Measurements from ENCODE around the gene C4A. TPM values are rescaled to one million over a fixed set of nuclear protein-coding genes. Genes with fewer than 3 reads are reported as not detected.
A peak's percentile ranks its signal among the peaks of the same experiment; 100 is the strongest.
"Not testable (repeated sequence)": the region's sequence is repeated elsewhere in the genome, so short reads cannot be mapped to it uniquely, and the experiment has no call there.

Gene C4A
- polyA plus RNA-seq, 3 donors, result 12.6 TPM; not detected in 2

DNA sequence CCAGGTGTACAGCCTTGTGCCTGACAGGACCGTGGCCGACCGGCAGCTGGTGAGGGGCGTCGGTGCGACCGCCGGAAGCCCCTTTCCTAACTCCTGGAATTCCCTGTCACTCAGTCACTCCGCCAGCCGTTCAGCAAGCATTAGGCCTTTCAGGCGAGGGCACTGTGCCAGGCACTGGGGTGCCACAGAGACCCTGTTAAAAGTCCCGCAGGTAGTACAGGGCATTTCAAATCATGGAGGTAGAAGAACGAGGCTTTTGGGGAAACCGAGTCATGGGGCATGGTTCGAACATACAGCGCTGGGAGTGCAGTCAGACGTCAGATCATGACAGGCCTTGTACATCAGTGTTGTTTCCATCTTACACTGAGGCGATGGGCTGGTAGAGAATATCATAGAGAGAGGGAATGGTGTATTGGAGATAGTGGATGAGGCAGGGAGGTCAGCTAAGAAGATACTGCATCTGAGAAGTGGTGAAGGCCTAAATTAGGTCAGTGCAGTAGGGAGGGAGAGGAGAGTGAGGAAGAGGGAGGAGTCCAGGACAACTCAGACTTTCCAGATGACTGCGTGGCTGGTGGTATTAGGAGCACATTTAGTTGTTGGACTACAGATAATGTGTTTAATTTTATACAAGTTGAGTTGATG, 9.0 kb upstream of the C4A start:
- Histone ChIP-seq H3K27me3 (ENCODE audit: control insufficient read depth in 2 of 2, insufficient read depth in 2 of 2, low read length in 2 of 2) (no peaks in the 10 kb centered on the region), H4K20me1 (ENCODE audit: insufficient read depth, low read length) (no peaks in the 10 kb centered on the region), H3K4me3 (replicated peaks in 1 of 3; ENCODE audit: low read depth in 2 of 3, low read length in 3 of 3) (peak overlapping the region; percentile 75 to 85 (median 80)), H3K9ac (ENCODE audit: insufficient read depth, low read length, poor library complexity, severe bottlenecking) (peak overlapping the region; percentile 91), H3K9me3 (replicated peaks in 1 of 2; ENCODE audit: control insufficient read depth in 1 of 2, insufficient read depth in 1 of 2, low read length in 2 of 2) (no peaks in the 10 kb centered on the region), H3K36me3 (replicated peaks in 1 of 2; ENCODE audit: control insufficient read depth in 1 of 2, insufficient read depth in 2 of 2, low read length in 2 of 2) (peaks cover 22 to 29% of the 10 kb centered on the region in 2 donors), H3K27ac (ENCODE audit: low read depth in 1 of 2, low read length in 2 of 2) (peak overlapping the region; percentile 88 to 99), H2AFZ (ENCODE audit: insufficient read depth, low read depth, low read length, poor library complexity, severe bottlenecking) (peak overlapping the region; percentile 90), H3K4me2 (replicated peaks; ENCODE audit: extremely low read depth, low read length, poor library complexity, severe bottlenecking) (peak overlapping the region; percentile 96), H3K4me1 (ENCODE audit: control insufficient read depth in 1 of 2, insufficient read depth in 2 of 2, low read length in 2 of 2) (peaks cover 20 to 26% of the 10 kb centered on the region in 2 donors), H3K79me2 (ENCODE audit: insufficient read depth, low read length) (peaks cover 26% of the 10 kb centered on the region)
- H3K27ac Mint-ChIP-seq, result peak overlapping the region; percentile 99 to 100 (median 100)
- peak overlapping the region; percentile 92 to 96 for H3K4me3 Mint-ChIP-seq
- intact Hi-C loops (cut with micrococcal nuclease), result loop anchor here in 1 of 2 donors (1.0 kb wide), 1 partner anchor 14 kb away; the partner anchor contains the start of gene SKIC2
- DNase-seq, result peak in 1 of 3 donors; percentile 12
- peaks cover 0 to 7% (median 0%) of the 10 kb centered on the region in 7 donors for H3K9me3 Mint-ChIP-seq
- H3K27me3 Mint-ChIP-seq (ENCODE audit: low read depth in 3 of 3), result peaks cover 0 to 2% (median 0%) of the 10 kb centered on the region in 3 donors
- peaks cover 29% of the 10 kb centered on the region for H3K4me1 Mint-ChIP-seq
- peaks cover 28 to 46% of the 10 kb centered on the region in 2 donors for H3K36me3 Mint-ChIP-seq
- TF ChIP-seq, protein P1, sequence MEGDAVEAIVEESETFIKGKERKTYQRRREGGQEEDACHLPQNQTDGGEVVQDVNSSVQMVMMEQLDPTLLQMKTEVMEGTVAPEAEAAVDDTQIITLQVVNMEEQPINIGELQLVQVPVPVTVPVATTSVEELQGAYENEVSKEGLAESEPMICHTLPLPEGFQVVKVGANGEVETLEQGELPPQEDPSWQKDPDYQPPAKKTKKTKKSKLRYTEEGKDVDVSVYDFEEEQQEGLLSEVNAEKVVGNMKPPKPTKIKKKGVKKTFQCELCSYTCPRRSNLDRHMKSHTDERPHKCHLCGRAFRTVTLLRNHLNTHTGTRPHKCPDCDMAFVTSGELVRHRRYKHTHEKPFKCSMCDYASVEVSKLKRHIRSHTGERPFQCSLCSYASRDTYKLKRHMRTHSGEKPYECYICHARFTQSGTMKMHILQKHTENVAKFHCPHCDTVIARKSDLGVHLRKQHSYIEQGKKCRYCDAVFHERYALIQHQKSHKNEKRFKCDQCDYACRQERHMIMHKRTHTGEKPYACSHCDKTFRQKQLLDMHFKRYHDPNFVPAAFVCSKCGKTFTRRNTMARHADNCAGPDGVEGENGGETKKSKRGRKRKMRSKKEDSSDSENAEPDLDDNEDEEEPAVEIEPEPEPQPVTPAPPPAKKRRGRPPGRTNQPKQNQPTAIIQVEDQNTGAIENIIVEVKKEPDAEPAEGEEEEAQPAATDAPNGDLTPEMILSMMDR (IDR thresholded peaks at IDR 0.05), result no peak
- WGBS (ENCODE audit: insufficient coverage), result 15% methylated on average over 19 of the region's 19 CpGs

DNA sequence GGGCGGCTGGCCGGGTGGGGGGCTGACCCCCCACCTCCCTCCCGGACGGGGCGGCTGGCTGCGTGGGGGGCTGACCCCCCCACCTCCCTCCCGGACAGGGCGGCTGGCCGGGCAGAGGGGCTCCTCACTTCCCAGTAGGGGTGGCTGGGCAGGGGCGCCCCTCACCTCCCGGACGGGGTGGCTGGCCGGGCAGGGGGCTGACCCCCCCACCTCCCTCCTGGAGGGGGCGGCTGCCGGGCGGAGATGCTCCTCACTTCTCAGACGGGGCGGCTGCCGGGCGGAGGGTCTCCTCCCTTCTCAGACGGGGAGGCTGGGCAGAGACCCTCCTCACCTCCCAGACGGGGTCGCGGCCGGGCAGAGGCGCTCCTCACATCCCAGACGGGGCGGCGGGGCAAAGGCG, 5.8 kb upstream of the C4A start:
- H3K4me2 ChIP-seq (replicated peaks; ENCODE audit: extremely low read depth, low read length, poor library complexity, severe bottlenecking); DNase-seq; intact Hi-C loops (cut with micrococcal nuclease); H3K27ac ChIP-seq (ENCODE audit: low read depth in 1 of 2, low read length in 2 of 2); H3K27ac Mint-ChIP-seq; H3K27me3 Mint-ChIP-seq (ENCODE audit: low read depth in 3 of 3); H4K20me1 ChIP-seq (ENCODE audit: insufficient read depth, low read length); H3K9me3 Mint-ChIP-seq; H3K27me3 ChIP-seq (ENCODE audit: control insufficient read depth in 2 of 2, insufficient read depth in 2 of 2, low read length in 2 of 2); H3K9me3 ChIP-seq (replicated peaks in 1 of 2; ENCODE audit: control insufficient read depth in 1 of 2, insufficient read depth in 1 of 2, low read length in 2 of 2); H2AFZ ChIP-seq (ENCODE audit: insufficient read depth, low read depth, low read length, poor library complexity, severe bottlenecking); H3K4me3 ChIP-seq (replicated peaks in 1 of 3; ENCODE audit: low read depth in 2 of 3, low read length in 3 of 3); H3K9ac ChIP-seq (ENCODE audit: insufficient read depth, low read length, poor library complexity, severe bottlenecking); H3K4me3 Mint-ChIP-seq: not testable (repeated sequence)
- peaks cover 17 to 42% of the 10 kb centered on the region in 2 donors for H3K36me3 Mint-ChIP-seq
- 100% methylated on average over 4 of the region's 30 CpGs for WGBS (ENCODE audit: insufficient coverage)
- peaks cover 16 to 18% of the 10 kb centered on the region in 2 donors for H3K4me1 ChIP-seq (ENCODE audit: control insufficient read depth in 1 of 2, insufficient read depth in 2 of 2, low read length in 2 of 2)
- peaks cover 21% of the 10 kb centered on the region for H3K4me1 Mint-ChIP-seq
- H3K36me3 ChIP-seq (replicated peaks in 1 of 2; ENCODE audit: control insufficient read depth in 1 of 2, insufficient read depth in 2 of 2, low read length in 2 of 2), result peaks cover 11 to 19% of the 10 kb centered on the region in 2 donors
- peaks cover 17% of the 10 kb centered on the region for H3K79me2 ChIP-seq (ENCODE audit: insufficient read depth, low read length)

Measured in CD14-positive monocyte (primary cell).